D341Med (cell line): Measurements from ENCODE around the gene CELSR2.
"Not testable (repeated sequence)": the region's sequence is repeated elsewhere in the genome, so short reads cannot be mapped to it uniquely, and the experiment has no call there.

Source experiments
- DNase-seq: peaks from one replicate; pipeline ENCODE4 v3.0.0; 2012; ENCODE audit warnings: low spot score

The CELSR2 gene

GRCh38 chr1:109277434-109278204 is 28.3 kb downstream of the CELSR2 start:
- DNase-seq: peak; percentile 81

- DNase-seq: no peak
These were observed 30.4 kb downstream of the CELSR2 start for GRCh38 chr1:109279615-109280278.

- DNase-seq: no peak
These were observed 31.5 kb downstream of the CELSR2 start for GRCh38 chr1:109280862-109281261.

GRCh38 chr1:109281680-109282496 is 32.5 kb downstream of the CELSR2 start:
- no peak for DNase-seq

- no peak for DNase-seq
These were observed 33.2 kb downstream of the CELSR2 start for GRCh38 chr1:109282497-109282951.

GRCh38 chr1:109282952-109283747 is 33.8 kb downstream of the CELSR2 start, which contains the start of gene PSRC1:
Gene PSRC1, minus strand, starts transcription at chr1:109283145.
- DNase-seq: peak; percentile 97

GRCh38 chr1:109283748-109284600 is 34.6 kb downstream of the CELSR2 start:
- DNase-seq: no peak

GRCh38 chr1:109286762-109287161 is 37.4 kb downstream of the CELSR2 start:
- DNase-seq: not testable (repeated sequence)

- no peak for DNase-seq
These were observed 40.8 kb downstream of the CELSR2 start for GRCh38 chr1:109290137-109290536.

GRCh38 chr1:109290998-109291397 is 41.7 kb downstream of the CELSR2 start:
- DNase-seq: no peak

- no peak for DNase-seq
These were observed 43.0 kb downstream of the CELSR2 start for GRCh38 chr1:109292364-109292763.

- DNase-seq: no peak
These were observed 43.7 kb downstream of the CELSR2 start for GRCh38 chr1:109293026-109293425.

GRCh38 chr1:109294481-109294880 is 45.1 kb downstream of the CELSR2 start:
- DNase-seq: no peak

GRCh38 chr1:109295712-109296415 is 46.5 kb downstream of the CELSR2 start:
- peak; percentile 63 for DNase-seq

GRCh38 chr1:109296782-109297181 is 47.4 kb downstream of the CELSR2 start:
- no peak for DNase-seq

GRCh38 chr1:109298666-109299557 is 49.6 kb downstream of the CELSR2 start:
- DNase-seq: no peak

- DNase-seq: no peak
These were observed 50.4 kb downstream of the CELSR2 start for GRCh38 chr1:109299558-109300343.

GRCh38 chr1:109300650-109301151 is 51.4 kb downstream of the CELSR2 start:
- no peak for DNase-seq
